Lung (tissue), 12 donors: ENCODE data around the gene CXCL16. TPM values are rescaled to one million over a fixed set of nuclear protein-coding genes. Genes with fewer than 3 reads are reported as not detected.
A peak's percentile ranks its signal among the peaks of the same experiment; 100 is the strongest.

Experiments
- ATAC-seq: fragments of 200-7000 bp; cut with Tn5 transposase; one replicate; pipeline ENCODE4 v1.9.1; 2020; ENCODE audit warnings: moderate number of reproducible peaks; ENCODE audit not compliant: insufficient read depth, low FRiP score
- DNase-seq, 3 donors: peaks; one replicate each; pipeline ENCODE4 v3.0.0-alpha.2; 2013 to 2017
- H3K27ac ChIP-seq, 2 donors: one replicate each; pipeline ENCODE4 v1.5.1; 2013; ENCODE audit warnings: mild to moderate bottlenecking in 2 of 2, moderate library complexity in 2 of 2, control low read depth in 1 of 2, inconsistent platforms in 1 of 2, low read depth in 1 of 2, low read length in 1 of 2
- H3K27me3 ChIP-seq, 3 donors: one replicate each; pipeline ENCODE4 v1.5.1; 2013; ENCODE audit warnings: low read length in 2 of 3; ENCODE audit not compliant: control insufficient read depth in 3 of 3, insufficient read depth in 3 of 3
- H3K36me3 ChIP-seq, 4 donors: one replicate each; pipeline ENCODE4 v1.5.1; 2013; ENCODE audit warnings: low read length in 4 of 4, mild to moderate bottlenecking in 1 of 4, moderate library complexity in 1 of 4; ENCODE audit not compliant: control insufficient read depth in 4 of 4, insufficient read depth in 4 of 4
- H3K4me1 ChIP-seq, 5 donors: one replicate each; pipeline ENCODE4 v1.5.1; 2013; ENCODE audit warnings: low read length in 5 of 5, mild to moderate bottlenecking in 2 of 5, moderate library complexity in 1 of 5; ENCODE audit not compliant: control insufficient read depth in 5 of 5, insufficient read depth in 5 of 5
- H3K4me3 ChIP-seq: one replicate; pipeline ENCODE4 v1.5.1; 2013; ENCODE audit warnings: mild to moderate bottlenecking, control low read depth, moderate library complexity
- H3K9ac ChIP-seq, 2 donors: one replicate each; pipeline ENCODE4 v1.5.1; 2013; ENCODE audit warnings: low read length in 2 of 2, control low read depth in 1 of 2; ENCODE audit not compliant: insufficient read depth in 1 of 2
- H3K9me3 ChIP-seq, 4 donors: one replicate each; pipeline ENCODE4 v1.5.1; 2013; ENCODE audit warnings: low read length in 3 of 4, mild to moderate bottlenecking in 1 of 4, moderate library complexity in 1 of 4; ENCODE audit not compliant: control insufficient read depth in 4 of 4, insufficient read depth in 3 of 4
- CTCF ChIP-seq: IDR thresholded peaks from 2 replicates; pipeline ENCODE4 v1.5.1; 2012; ENCODE audit warnings: mild to moderate bottlenecking; ENCODE audit errors: control extremely low read depth, extremely low read depth
- WGBS, 2 donors: extraction: QIAGEN DNeasy Blood & Tissue Kit; methylation state at CpG; one replicate each; pipeline ENCODE4 v1.1.7; 2013; 5-methylcytosine and 5-hydroxymethylcytosine counted together
- polyA plus RNA-seq, 2 donors: library from polyadenylated mRNA; stranded (reverse); fragments of 200-250 nt; gene quantifications; one replicate each; pipeline ENCODE4 v1.2.1, GENCODE V29; 2013
- total RNA-seq, 2 donors: library from RNA; depleted of rRNA in 1 of 2; stranded (reverse); fragments of >200 nt in 1 of 2; gene quantifications; one replicate each; pipeline ENCODE4 v1.2.1, GENCODE V29; 2014 to 2021
- donor health status: control.
- donor health status: control.
- donor health status: Bipolar disorder and iron deficiency.
- donor health status: healthy.
- donor health status: DM: yes; HTN: yes; CAD: no.

CXCL16 gene
- total and polyA plus RNA-seq, 4 donors = 32.7 to 252 (median 111) TPM

GRCh38 chr17:4710693-4711634 is 28.8 kb downstream of the CXCL16 start:
- no peaks in the 10 kb centered on the region for H3K27me3 ChIP-seq
- no peaks in the 10 kb centered on the region for H3K9me3 ChIP-seq
- no peak for ATAC-seq
- peak overlapping the region in 1 of 2 donors; percentile 42 for H3K9ac ChIP-seq
- peaks cover 0 to 10% (median 3%) of the 10 kb centered on the region in 4 donors for H3K36me3 ChIP-seq
- WGBS, 2 donors = 3 to 8% methylated on average over 38 to 57 of the region's 57 CpGs
- DNase-seq = peak in 1 of 3 donors; percentile 11
- H3K4me1 ChIP-seq = peaks cover 0 to 19% (median 4%) of the 10 kb centered on the region in 5 donors
- peak overlapping the region; percentile 40 for H3K4me3 ChIP-seq
- H3K27ac ChIP-seq = peak overlapping the region; percentile 14 to 83
- TF ChIP-seq CTCF = no peak

GRCh38 chr17:4709794-4710692 is 29.7 kb downstream of the CXCL16 start, which contains the start of gene ARRB2:
Gene ARRB2 (plus strand): TSS chr17:4710632. CDS start chr17:4710722, 90 bp downstream.
- peaks cover 0 to 1% (median 0%) of the 10 kb centered on the region in 4 donors for H3K36me3 ChIP-seq
- H3K27ac ChIP-seq = peak within 1 kb of the TSS; percentile 56 to 83
- ATAC-seq (peak; percentile 90), DNase-seq (peak; percentile 99 to 100 (median 100))
- H3K9ac ChIP-seq = peak within 1 kb of the TSS in 1 of 2 donors; percentile 42
- H3K4me3 ChIP-seq = peak within 1 kb of the TSS; percentile 40
- WGBS, 2 donors = 0% methylated on average over 37 to 67 of the region's 67 CpGs
- no peaks in the 10 kb centered on the region for H3K27me3 ChIP-seq
- TF ChIP-seq CTCF = peak; percentile 80
- no peaks in the 10 kb centered on the region for H3K9me3 ChIP-seq
- peaks cover 0 to 19% (median 5%) of the 10 kb centered on the region in 5 donors for H3K4me1 ChIP-seq

- ATAC-seq (no peak), DNase-seq (no peak)
- Histone ChIP-seq H3K9me3 (no peaks in the 10 kb centered on the region), H3K4me3 (no peak overlapping the region), H3K36me3 (no peaks in the 10 kb centered on the region), H3K4me1 (peaks cover 0 to 19% (median 5%) of the 10 kb centered on the region in 5 donors), H3K27me3 (no peaks in the 10 kb centered on the region), H3K9ac (no peak overlapping the region), H3K27ac (no peak overlapping the region)
- no peak for TF ChIP-seq CTCF
- WGBS, 2 donors = 78 to 80% methylated on average over 8 of the region's 8 CpGs
Measured at GRCh38 chr17:4708436-4708835, 31.3 kb downstream of the CXCL16 start.
